ENCODE data around the gene EPHB2.

The EPHB2 gene

GRCh38 chr1:22963044-22963677, 252.5 kb downstream of the EPHB2 start:
- DNase-seq, result no peak

- no peak for DNase-seq
Measured at GRCh38 chr1:22966309-22966708, 255.7 kb downstream of the EPHB2 start.

GRCh38 chr1:22967833-22968232, 257.2 kb downstream of the EPHB2 start:
- no peak for DNase-seq

- peak; percentile 66 for DNase-seq
Measured at GRCh38 chr1:22969304-22969709, 258.7 kb downstream of the EPHB2 start.

GRCh38 chr1:22970096-22970495, 259.5 kb downstream of the EPHB2 start:
- no peak for DNase-seq
